Astrocyte of the spinal cord (primary cell): ENCODE data around the gene MYO1H.

Experiments
- DNase-seq: peaks from one replicate; pipeline ENCODE4 v3.0.0; 2011; ENCODE audit warnings: low read depth, low spot score
- H3K4me3 ChIP-seq: 2 replicates; pipeline ENCODE4 v1.5.1; 2011; ENCODE audit warnings: low read depth, mild to moderate bottlenecking, low read length, moderate library complexity
- in situ Hi-C: cut with HindIII; loops from 2 replicates; pipeline ENCODE4 v1.10.0; 2017; ENCODE audit warnings: low sequenced_read_pairs
- TF ChIP-seq, protein P1 (sequence below): IDR thresholded peaks from 2 replicates; pipeline ENCODE4 v1.5.1; 2012; ENCODE audit warnings: low read depth, mild to moderate bottlenecking, low read length, inconsistent platforms

MYO1H gene

GRCh38 chr12:109458771-109459208 lies 111.1 kb downstream of the MYO1H start:
- DNase-seq, result peak; percentile 71
- TF ChIP-seq, protein P1, sequence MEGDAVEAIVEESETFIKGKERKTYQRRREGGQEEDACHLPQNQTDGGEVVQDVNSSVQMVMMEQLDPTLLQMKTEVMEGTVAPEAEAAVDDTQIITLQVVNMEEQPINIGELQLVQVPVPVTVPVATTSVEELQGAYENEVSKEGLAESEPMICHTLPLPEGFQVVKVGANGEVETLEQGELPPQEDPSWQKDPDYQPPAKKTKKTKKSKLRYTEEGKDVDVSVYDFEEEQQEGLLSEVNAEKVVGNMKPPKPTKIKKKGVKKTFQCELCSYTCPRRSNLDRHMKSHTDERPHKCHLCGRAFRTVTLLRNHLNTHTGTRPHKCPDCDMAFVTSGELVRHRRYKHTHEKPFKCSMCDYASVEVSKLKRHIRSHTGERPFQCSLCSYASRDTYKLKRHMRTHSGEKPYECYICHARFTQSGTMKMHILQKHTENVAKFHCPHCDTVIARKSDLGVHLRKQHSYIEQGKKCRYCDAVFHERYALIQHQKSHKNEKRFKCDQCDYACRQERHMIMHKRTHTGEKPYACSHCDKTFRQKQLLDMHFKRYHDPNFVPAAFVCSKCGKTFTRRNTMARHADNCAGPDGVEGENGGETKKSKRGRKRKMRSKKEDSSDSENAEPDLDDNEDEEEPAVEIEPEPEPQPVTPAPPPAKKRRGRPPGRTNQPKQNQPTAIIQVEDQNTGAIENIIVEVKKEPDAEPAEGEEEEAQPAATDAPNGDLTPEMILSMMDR, result no peak
- in situ Hi-C loops, result no loop called here
- no peak overlapping the region for H3K4me3 ChIP-seq

- in situ Hi-C loops, result no loop called here
- no peak overlapping the region for H3K4me3 ChIP-seq
- TF ChIP-seq, protein P1, result no peak
- DNase-seq, result peak; percentile 75
Measured at GRCh38 chr12:109459247-109459646, 111.5 kb downstream of the MYO1H start.

- no peak for DNase-seq
- no peak overlapping the region for H3K4me3 ChIP-seq
- in situ Hi-C loops, result no loop called here
- TF ChIP-seq, protein P1, result no peak
Measured at GRCh38 chr12:109460538-109460937, 112.8 kb downstream of the MYO1H start.

- peak; percentile 36 for DNase-seq
- H3K4me3 ChIP-seq, result no peak overlapping the region
- in situ Hi-C loops, result no loop called here
- TF ChIP-seq, protein P1, result no peak
Measured at GRCh38 chr12:109461049-109461845, 113.5 kb downstream of the MYO1H start.

DNA sequence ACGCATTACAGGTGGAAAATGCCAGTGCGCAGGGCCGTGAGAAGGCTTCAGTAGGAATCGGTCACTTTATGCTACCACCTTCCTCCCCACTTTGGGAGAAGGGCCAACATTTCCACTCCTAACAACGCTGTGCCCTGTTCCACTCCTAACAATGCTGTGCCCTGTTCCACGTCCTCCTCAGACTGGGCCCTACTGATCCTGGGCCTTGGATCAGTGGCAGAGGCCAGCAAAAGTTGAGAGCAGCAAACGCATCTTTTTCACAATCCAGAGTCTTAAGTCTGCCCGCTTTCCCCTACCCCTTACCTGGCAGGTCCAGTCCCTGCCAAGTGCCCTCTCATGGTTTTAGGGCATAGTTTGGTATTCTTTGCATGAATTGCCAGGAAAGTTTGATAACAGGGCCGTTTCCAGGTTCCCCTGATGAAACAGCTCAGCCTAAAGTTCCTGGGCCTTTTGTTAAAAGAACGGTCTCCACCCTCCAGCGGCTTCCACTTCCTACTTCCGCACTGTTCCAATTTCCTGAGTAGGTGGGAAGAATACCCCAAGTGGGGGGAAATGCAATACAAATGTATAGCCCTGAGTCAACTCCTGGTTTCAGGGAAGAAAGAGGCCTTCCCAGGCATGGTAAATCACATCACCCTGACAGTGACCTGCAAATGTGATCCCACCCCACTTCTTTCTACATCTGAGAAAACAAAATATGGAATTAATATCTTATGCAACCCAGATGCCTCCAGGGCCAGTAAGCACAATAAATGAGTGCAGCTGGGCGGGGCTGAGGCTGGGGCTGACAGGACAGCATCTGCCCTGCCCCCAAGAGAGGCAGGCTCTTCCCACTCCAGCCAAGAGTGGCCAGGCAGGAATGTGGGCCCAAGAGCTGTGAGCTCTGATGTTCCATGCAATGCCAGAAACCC lies 114.4 kb downstream of the MYO1H start:
- H3K4me3 ChIP-seq, result no peak overlapping the region
- in situ Hi-C loops, result no loop called here
- TF ChIP-seq, protein P1, result no peak
- DNase-seq, result peak; percentile 95

GRCh38 chr12:109462868-109463692 lies 115.4 kb downstream of the MYO1H start:
- TF ChIP-seq, protein P1, result peak; percentile 9
- H3K4me3 ChIP-seq, result peak overlapping the region; percentile 17
- in situ Hi-C loops, result no loop called here
- peak; percentile 99 for DNase-seq
